G401.6 (cell line): Measurements from ENCODE around the gene NDUFS8.
A peak's percentile ranks its signal among the peaks of the same experiment; 100 is the strongest.
"Not testable (repeated sequence)": the region's sequence is repeated elsewhere in the genome, so short reads cannot be mapped to it uniquely, and the experiment has no call there.

Source experiments
- FAIRE-seq: peaks from 2 replicates; lab custom pipeline; 2012; peaks lifted over from hg19 to GRCh38; lab: Jason Lieb, UNC

The NDUFS8 gene

GRCh38 chr11:68030318-68031143, at the start of gene NDUFS8:
NDUFS8 (plus strand) TSS chr11:68030681; CDS start chr11:68032152, 1,471 bp downstream.
- peak; percentile 99 for FAIRE-seq

GRCh38 chr11:67981226-67981625, 49.3 kb upstream of the NDUFS8 start:
- FAIRE-seq, result not testable (repeated sequence)

- FAIRE-seq, result not testable (repeated sequence)
Measured at GRCh38 chr11:67982255-67982857, 48.1 kb upstream of the NDUFS8 start.

GRCh38 chr11:67983951-67984350, 46.5 kb upstream of the NDUFS8 start:
- FAIRE-seq, result no peak

- FAIRE-seq, result peak; percentile 92
Measured at GRCh38 chr11:67985302-67985701, 45.2 kb upstream of the NDUFS8 start.

- not testable (repeated sequence) for FAIRE-seq
Measured at GRCh38 chr11:67990546-67991346, 39.7 kb upstream of the NDUFS8 start.

- not testable (repeated sequence) for FAIRE-seq
Measured at GRCh38 chr11:67991347-67992121, 38.9 kb upstream of the NDUFS8 start.

GRCh38 chr11:67993821-67994220, 36.7 kb upstream of the NDUFS8 start:
- not testable (repeated sequence) for FAIRE-seq

GRCh38 chr11:67994387-67994786, 36.1 kb upstream of the NDUFS8 start:
- FAIRE-seq, result not testable (repeated sequence)

GRCh38 chr11:67995129-67995528, 35.4 kb upstream of the NDUFS8 start:
- FAIRE-seq, result not testable (repeated sequence)

GRCh38 chr11:67995579-67995978, 34.9 kb upstream of the NDUFS8 start:
- not testable (repeated sequence) for FAIRE-seq

GRCh38 chr11:67996051-67996450, 34.4 kb upstream of the NDUFS8 start:
- FAIRE-seq, result no peak

- FAIRE-seq, result no peak
Measured at GRCh38 chr11:67996622-67997474, 33.6 kb upstream of the NDUFS8 start.

- FAIRE-seq, result no peak
Measured at GRCh38 chr11:67997475-67997921, 33.0 kb upstream of the NDUFS8 start.

- no peak for FAIRE-seq
Measured at GRCh38 chr11:67998150-67999045, 32.1 kb upstream of the NDUFS8 start.

- FAIRE-seq, result no peak
Measured at GRCh38 chr11:67999201-67999629, 31.3 kb upstream of the NDUFS8 start.

GRCh38 chr11:67999704-68000103, 30.8 kb upstream of the NDUFS8 start:
- no peak for FAIRE-seq

GRCh38 chr11:68002575-68002937, 27.9 kb upstream of the NDUFS8 start:
- FAIRE-seq, result no peak

- no peak for FAIRE-seq
Measured at GRCh38 chr11:68002938-68003845, 27.3 kb upstream of the NDUFS8 start.
